ENCODE data around the gene LDHA.
"Not testable (repeated sequence)": the region's sequence is repeated elsewhere in the genome, so short reads cannot be mapped to it uniquely, and the experiment has no call there.

The LDHA gene

GRCh38 chr11:18394928-18395734 lies 768 bp downstream of the LDHA start:
- DNase-seq: no peak

DNA sequence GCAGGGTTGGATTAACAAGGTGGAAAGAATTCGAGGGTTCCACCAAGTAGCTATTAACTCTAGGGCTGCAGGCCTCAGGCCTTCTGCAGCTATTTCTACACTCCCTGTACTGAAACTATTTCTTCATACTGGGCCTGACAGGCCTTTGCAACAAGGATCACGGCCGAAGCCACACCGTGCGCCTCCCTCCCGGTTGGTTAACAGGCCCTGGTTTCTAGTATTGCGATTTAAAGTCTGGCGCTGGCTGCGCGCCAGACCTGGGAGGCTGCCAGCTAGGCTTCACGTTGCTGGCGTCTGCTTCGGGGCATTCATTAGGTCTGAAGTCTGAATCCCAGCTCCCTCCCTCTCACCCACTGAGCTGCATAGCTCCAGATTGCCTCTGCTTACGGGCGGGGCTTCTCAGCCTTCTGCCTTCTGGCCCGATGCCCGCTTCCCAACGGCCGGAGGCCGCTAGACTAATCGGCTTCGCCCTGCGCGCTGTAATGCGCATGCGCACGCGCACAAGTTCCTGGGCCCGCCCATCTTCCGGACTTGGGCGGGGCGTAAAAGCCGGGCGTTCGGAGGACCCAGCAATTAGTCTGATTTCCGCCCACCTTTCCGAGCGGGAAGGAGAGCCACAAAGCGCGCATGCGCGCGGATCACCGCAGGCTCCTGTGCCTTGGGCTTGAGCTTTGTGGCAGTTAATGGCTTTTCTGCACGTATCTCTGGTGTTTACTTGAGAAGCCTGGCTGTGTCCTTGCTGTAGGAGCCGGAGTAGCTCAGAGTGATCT lies 1.6 kb downstream of the LDHA start:
- peak; percentile 95 for DNase-seq

DNA sequence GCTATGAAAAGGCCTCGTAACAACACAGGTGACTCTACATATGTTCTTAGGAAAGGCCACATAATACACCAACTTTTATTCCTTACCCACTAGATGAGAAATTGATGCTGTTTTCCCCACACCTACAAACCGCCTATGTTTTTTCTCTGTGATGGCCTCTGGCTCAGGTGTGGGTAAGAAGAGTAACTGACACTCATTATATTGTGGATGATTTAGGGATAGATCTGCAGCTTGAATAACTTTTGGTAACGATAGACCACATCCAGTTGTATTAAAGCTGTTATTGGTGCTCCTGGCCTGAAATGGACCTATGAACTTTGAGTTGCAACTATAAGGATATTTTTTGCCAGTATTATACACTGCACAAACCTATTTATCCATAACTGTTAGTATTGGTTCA lies 3.6 kb downstream of the LDHA start:
- DNase-seq: no peak

- not testable (repeated sequence) for DNase-seq
Observed at GRCh38 chr11:18401077-18401476, 6.7 kb downstream of the LDHA start.

DNA sequence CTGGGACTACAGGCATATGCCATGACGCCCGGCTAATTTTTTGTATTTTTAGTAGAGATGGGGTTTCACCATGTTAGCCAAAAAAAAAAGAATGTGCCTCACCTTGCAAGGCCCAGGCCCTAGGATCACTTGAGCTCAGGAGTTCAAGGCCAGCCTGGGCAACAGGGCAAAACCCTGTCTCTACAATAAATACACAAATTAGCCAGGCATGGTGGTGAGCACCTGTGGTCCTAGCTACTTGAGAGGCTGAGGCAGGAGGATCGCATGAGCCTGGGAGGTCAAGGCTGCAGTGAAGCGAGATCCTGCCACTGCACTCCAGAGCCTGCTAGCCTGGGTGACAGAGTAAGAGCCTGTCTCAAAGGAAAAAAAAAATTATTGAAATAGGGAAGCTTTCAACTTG lies 9.7 kb downstream of the LDHA start:
- DNase-seq: no peak

GRCh38 chr11:18407400-18407799 lies 13.0 kb downstream of the LDHA start:
- DNase-seq: not testable (repeated sequence)

GRCh38 chr11:18408558-18409291 lies 14.4 kb downstream of the LDHA start:
- no peak for DNase-seq

GRCh38 chr11:18416459-18416858 lies 22.1 kb downstream of the LDHA start:
- no peak for DNase-seq

GRCh38 chr11:18419040-18419439 lies 24.7 kb downstream of the LDHA start:
- no peak for DNase-seq

DNA sequence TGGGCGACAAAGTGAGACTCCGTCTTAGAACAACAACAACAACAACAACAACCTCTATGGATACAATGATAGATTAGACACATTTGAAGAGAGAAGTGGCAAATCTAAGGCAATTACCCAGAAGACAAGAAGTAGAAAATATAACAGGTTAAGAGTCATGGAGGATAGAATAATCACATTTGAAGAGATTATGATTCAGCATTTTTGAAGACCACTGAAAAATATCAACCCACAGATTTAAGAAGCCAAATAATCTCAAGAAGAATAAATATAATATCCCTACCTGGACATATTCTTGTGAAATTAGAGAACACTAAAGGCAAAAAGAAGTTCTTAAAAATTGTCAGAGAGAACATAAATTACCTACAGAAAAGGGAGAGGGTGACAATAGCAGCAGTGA lies 25.7 kb downstream of the LDHA start:
- no peak for DNase-seq

GRCh38 chr11:18427240-18427639 lies 32.9 kb downstream of the LDHA start:
- no peak for DNase-seq

DNA sequence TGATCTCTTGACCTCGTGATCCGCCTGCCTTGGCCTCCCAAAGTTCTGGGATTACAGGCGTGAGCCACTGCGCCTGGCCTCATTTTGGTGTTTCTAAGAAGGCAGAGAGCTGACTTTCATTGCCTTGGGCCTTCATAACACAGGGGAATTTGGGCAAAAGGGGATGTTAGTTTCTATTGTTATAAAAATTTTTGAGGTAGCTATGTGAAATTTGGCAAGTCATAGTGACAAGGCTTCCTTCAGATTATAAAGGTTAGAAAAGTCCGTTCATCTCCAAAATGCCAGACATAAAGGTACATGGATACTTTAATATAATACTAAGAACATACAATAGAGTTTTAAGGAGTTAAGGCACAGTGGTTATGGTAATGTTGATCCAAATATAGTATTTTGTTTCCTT lies 35.0 kb downstream of the LDHA start:
- no peak for DNase-seq

- no peak for DNase-seq
Observed at GRCh38 chr11:18438691-18439090, 44.3 kb downstream of the LDHA start.

DNA sequence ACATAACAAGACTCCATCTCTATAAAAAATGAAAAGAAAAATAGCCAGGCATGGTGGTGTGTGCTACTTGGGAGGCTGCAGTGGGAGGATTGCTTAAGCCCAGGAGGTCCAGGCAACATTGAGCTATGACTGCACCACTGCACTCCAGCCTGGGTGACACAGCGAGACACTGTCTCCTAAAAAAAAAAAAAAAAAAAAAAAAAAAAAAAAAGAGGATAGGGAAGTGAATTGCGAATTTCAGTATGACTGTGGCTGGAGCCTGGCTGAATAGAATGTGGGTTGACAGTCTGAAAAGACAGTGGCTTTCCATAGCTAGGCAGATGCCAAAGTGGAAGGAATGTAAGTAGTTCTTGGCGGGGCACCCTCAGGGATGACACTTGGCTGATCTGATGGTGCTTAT lies 54.9 kb downstream of the LDHA start:
- DNase-seq: no peak

GRCh38 chr11:18452927-18453326 lies 58.6 kb downstream of the LDHA start:
- DNase-seq: no peak

DNA sequence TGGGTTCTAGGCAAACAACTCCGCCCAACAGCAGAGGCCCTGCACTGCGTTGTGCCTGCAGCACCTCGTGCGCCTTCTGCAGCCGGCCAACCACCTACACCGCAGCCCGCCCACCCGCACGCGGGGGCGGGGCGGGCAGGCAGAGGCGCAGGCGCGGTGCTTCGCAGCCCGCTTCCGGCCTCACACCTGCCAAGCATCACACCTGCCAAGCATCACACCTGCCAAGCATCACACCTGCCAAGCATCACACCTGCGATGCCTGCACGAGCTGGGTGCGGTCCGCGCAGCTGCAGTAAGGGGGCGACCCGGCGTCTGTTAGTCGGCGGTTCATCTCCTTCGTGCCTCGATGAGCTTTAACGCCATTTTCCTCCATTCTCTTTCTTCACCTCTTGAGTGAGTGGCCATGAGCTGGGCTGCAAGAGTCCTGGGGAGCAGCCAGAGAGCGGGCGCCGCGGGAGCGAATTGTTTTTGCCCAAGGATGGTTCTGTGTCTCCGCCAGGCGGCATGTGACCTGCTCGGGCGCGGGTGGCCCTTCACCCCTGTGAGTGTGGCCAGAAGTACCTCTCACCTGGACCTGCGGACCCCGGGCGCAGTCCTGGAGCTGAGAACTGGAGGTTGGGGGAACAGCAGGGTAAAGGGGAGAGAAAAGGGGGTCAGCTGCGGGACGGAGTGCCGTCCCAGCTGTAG lies 61.5 kb downstream of the LDHA start, which contains the start of gene LDHAL6A:
Gene LDHAL6A, plus strand, starts transcription at position 171 of the 687 bp plus-strand sequence. CDS start 825 bp downstream, outside the sequence.
- no peak for DNase-seq

GRCh38 chr11:18457450-18457849 lies 63.1 kb downstream of the LDHA start:
- no peak for DNase-seq

All from NK-92 treated with Interleukin-12 subunit alpha and Interleukin-12 subunit beta, amount 100 ng/mL, for 24 hours (cell line).